Astrocyte of the hippocampus (primary cell): ENCODE results near the gene TRPC4.
"Not testable (repeated sequence)": the region's sequence is repeated elsewhere in the genome, so short reads cannot be mapped to it uniquely, and the experiment has no call there.

ENCODE experiments used
- DNase-seq: peaks from one replicate; pipeline ENCODE4 v3.0.0; 2011; ENCODE audit warnings: low read depth, low spot score

The TRPC4 gene

GRCh38 chr13:37833411-37833810 is 36.2 kb downstream of the TRPC4 start:
- no peak for DNase-seq

- DNase-seq = no peak
Observed at GRCh38 chr13:37816276-37816675, 53.3 kb downstream of the TRPC4 start.

- DNase-seq = peak; percentile 21
Observed at GRCh38 chr13:37811441-37811840, 58.1 kb downstream of the TRPC4 start.

GRCh38 chr13:37806666-37807065 is 62.9 kb downstream of the TRPC4 start:
- no peak for DNase-seq

GRCh38 chr13:37797631-37798030 is 71.9 kb downstream of the TRPC4 start:
- peak; percentile 3 for DNase-seq

GRCh38 chr13:37796795-37797194 is 72.8 kb downstream of the TRPC4 start:
- not testable (repeated sequence) for DNase-seq

GRCh38 chr13:37795326-37795725 is 74.2 kb downstream of the TRPC4 start:
- DNase-seq = no peak

- no peak for DNase-seq
Observed at GRCh38 chr13:37791699-37792098, 77.9 kb downstream of the TRPC4 start.

- no peak for DNase-seq
Observed at GRCh38 chr13:37788346-37788745, 81.2 kb downstream of the TRPC4 start.

- DNase-seq = peak; percentile 64
Observed at GRCh38 chr13:37777676-37778075, 91.9 kb downstream of the TRPC4 start.

- DNase-seq = peak; percentile 14
Observed at GRCh38 chr13:37775871-37776270, 93.7 kb downstream of the TRPC4 start.

GRCh38 chr13:37772644-37773043 is 96.9 kb downstream of the TRPC4 start:
- DNase-seq = no peak

GRCh38 chr13:37769545-37769944 is 100.0 kb downstream of the TRPC4 start:
- no peak for DNase-seq

- DNase-seq = no peak
Observed at GRCh38 chr13:37769078-37769477, 100.5 kb downstream of the TRPC4 start.

- DNase-seq = no peak
Observed at GRCh38 chr13:37766502-37766901, 103.1 kb downstream of the TRPC4 start.

GRCh38 chr13:37755349-37755748 is 114.2 kb downstream of the TRPC4 start:
- no peak for DNase-seq

- DNase-seq = no peak
Observed at GRCh38 chr13:37753776-37754175, 115.8 kb downstream of the TRPC4 start.

- DNase-seq = peak; percentile 11
Observed at GRCh38 chr13:37752146-37752545, 117.4 kb downstream of the TRPC4 start.

- DNase-seq = no peak
Observed at GRCh38 chr13:37751025-37751424, 118.5 kb downstream of the TRPC4 start.

GRCh38 chr13:37748913-37749312 is 120.7 kb downstream of the TRPC4 start:
- no peak for DNase-seq

GRCh38 chr13:37747071-37747612 is 122.4 kb downstream of the TRPC4 start:
- DNase-seq = peak; percentile 13

- peak; percentile 9 for DNase-seq
Observed at GRCh38 chr13:37741536-37741935, 128.0 kb downstream of the TRPC4 start.

GRCh38 chr13:37736045-37736444 is 133.5 kb downstream of the TRPC4 start:
- DNase-seq = no peak

- no peak for DNase-seq
Observed at GRCh38 chr13:37735293-37735692, 134.3 kb downstream of the TRPC4 start.
